ENCODE results near the gene CASS4.

DNA sequence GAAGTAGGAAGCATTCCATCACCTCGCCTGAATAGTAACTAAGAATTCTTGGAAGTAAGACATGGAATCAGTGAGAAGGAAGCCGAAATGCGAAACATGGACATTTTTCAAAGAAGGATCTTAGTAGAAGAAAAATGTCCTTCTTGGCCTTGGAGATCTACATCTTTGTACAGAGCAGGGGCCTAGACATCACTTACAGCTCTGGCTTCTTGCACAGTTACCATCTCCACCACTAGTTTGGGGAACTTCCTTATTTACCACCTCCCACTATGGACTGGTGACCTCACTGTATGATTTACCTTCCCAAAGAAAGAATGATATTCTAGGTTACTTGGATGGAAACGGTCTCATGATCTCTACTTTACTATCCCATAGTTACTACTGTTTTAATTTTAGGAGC lies 15.7 kb downstream of the CASS4 start:
- TF ChIP-seq, protein P1, sequence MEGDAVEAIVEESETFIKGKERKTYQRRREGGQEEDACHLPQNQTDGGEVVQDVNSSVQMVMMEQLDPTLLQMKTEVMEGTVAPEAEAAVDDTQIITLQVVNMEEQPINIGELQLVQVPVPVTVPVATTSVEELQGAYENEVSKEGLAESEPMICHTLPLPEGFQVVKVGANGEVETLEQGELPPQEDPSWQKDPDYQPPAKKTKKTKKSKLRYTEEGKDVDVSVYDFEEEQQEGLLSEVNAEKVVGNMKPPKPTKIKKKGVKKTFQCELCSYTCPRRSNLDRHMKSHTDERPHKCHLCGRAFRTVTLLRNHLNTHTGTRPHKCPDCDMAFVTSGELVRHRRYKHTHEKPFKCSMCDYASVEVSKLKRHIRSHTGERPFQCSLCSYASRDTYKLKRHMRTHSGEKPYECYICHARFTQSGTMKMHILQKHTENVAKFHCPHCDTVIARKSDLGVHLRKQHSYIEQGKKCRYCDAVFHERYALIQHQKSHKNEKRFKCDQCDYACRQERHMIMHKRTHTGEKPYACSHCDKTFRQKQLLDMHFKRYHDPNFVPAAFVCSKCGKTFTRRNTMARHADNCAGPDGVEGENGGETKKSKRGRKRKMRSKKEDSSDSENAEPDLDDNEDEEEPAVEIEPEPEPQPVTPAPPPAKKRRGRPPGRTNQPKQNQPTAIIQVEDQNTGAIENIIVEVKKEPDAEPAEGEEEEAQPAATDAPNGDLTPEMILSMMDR (conservative IDR thresholded peaks at IDR 0.05), result no peak
- TF ChIP-seq ZFX (IDR thresholded peaks at IDR 0.05), result no peak

All from C4-2B (cell line).